Omental fat pad (tissue), 4 donors: Measurements from ENCODE around the gene BPIFB3. TPM values are rescaled to one million over a fixed set of nuclear protein-coding genes. Genes with fewer than 3 reads are reported as not detected.

ENCODE experiments used
- ATAC-seq: fragments of 150-250 bp; one replicate; pipeline ENCODE4 v1.9.1; 2016; ENCODE audit warnings: mild to moderate bottlenecking, moderate library complexity; ENCODE audit not compliant: low FRiP score
- DNase-seq: peaks from one replicate; pipeline ENCODE4 v3.0.0-alpha.2; 2019; ENCODE audit warnings: low spot score
- CTCF ChIP-seq, 3 donors: fragments of 450-650 bp; IDR thresholded peaks; one replicate each; pipeline ENCODE4 v1.5.1; 2016 to 2017; ENCODE audit warnings: antibody characterized with exemption in 3 of 3, mild to moderate bottlenecking in 3 of 3, moderate library complexity in 2 of 3
- total RNA-seq, 4 donors: library from RNA; depleted of rRNA; stranded (reverse); fragments of >200 nt; gene quantifications; one replicate each; pipeline ENCODE4 v1.1.0, GENCODE V29; 2016

The BPIFB3 gene
- total RNA-seq, 4 donors from 2014 or later: not detected

GRCh38 chr20:33032555-33032954, 21.1 kb upstream of the BPIFB3 start:
- ATAC-seq: no peak
- no peak for TF ChIP-seq CTCF (IDR thresholded peaks at IDR 0.05)
- no peak for DNase-seq

- no peak for TF ChIP-seq CTCF (IDR thresholded peaks at IDR 0.05)
- ATAC-seq: no peak
Measured at GRCh38 chr20:33033381-33033780, 20.3 kb upstream of the BPIFB3 start.

GRCh38 chr20:33034115-33034514, 19.6 kb upstream of the BPIFB3 start:
- TF ChIP-seq CTCF (IDR thresholded peaks at IDR 0.05): no peak
- no peak for ATAC-seq
- no peak for DNase-seq

More at GRCh38 chr20:33033381-33033780, 20.3 kb upstream of the BPIFB3 start:
- no peak for DNase-seq

GRCh38 chr20:33034901-33035492, 18.7 kb upstream of the BPIFB3 start:
- no peak for ATAC-seq
- no peak for TF ChIP-seq CTCF (IDR thresholded peaks at IDR 0.05)
- DNase-seq: no peak

- TF ChIP-seq CTCF (IDR thresholded peaks at IDR 0.05): no peak
- ATAC-seq (no peak), DNase-seq (no peak)
Measured at GRCh38 chr20:33037456-33037855, 16.2 kb upstream of the BPIFB3 start.

GRCh38 chr20:33038243-33038642, 15.5 kb upstream of the BPIFB3 start:
- ATAC-seq (no peak), DNase-seq (no peak)
- TF ChIP-seq CTCF (IDR thresholded peaks at IDR 0.05): no peak

- TF ChIP-seq CTCF (IDR thresholded peaks at IDR 0.05): no peak
- ATAC-seq (no peak), DNase-seq (no peak)
Measured at GRCh38 chr20:33042430-33042829, 11.3 kb upstream of the BPIFB3 start.
